ENCODE measurements around the gene PHTF2. TPM values are rescaled to one million over a fixed set of nuclear protein-coding genes. Genes with fewer than 3 reads are reported as not detected.

PHTF2 gene
- total and polyA plus RNA-seq, 10 of the 15 experiments (the other 5 are each of a cell fraction or from before 2014, with no cell fraction given): 12.9 to 41.8 (median 27.0) TPM

GRCh38 chr7:77959080-77959479 lies 160.5 kb downstream of the PHTF2 start (continued):
- TF ChIP-seq SMAD1 (IDR thresholded peaks at IDR 0.05; ENCODE audit: low read depth, partially characterized antibody): no peak
- no peak for TF ChIP-seq IKZF2 (IDR thresholded peaks at IDR 0.05)
- no peak for TF ChIP-seq HDAC6 (IDR thresholded peaks at IDR 0.05; ENCODE audit: unreplicated experiment)

- H3K27ac ChIP-seq (ENCODE audit: control insufficient read depth, insufficient read depth): no peak overlapping the region
- no peaks in the 10 kb centered on the region for H3K27me3 ChIP-seq (replicated peaks in 1 of 2; ENCODE audit: control insufficient read depth in 2 of 2, insufficient read depth in 2 of 2, low read length in 1 of 2)
- intact Hi-C loops (cut with micrococcal nuclease; ENCODE audit: unreplicated experiment): no loop called here
- no peaks in the 10 kb centered on the region for H3K4me1 ChIP-seq (ENCODE audit: control insufficient read depth, insufficient read depth, low read length)
- DNase-seq (ENCODE audit: low read depth, low spot score): no peak
- no peaks in the 10 kb centered on the region for H3K79me2 ChIP-seq (ENCODE audit: control insufficient read depth, insufficient read depth, low read length)
- BruUV-seq (replicated peaks): no TSS peak
- POLR2A ChIA-PET: no interaction called here
- no peak overlapping the region for H3K4me3 ChIP-seq
- in situ Hi-C loops (cut with MboI): no loop called here
- no peaks in the 10 kb centered on the region for H4K20me1 ChIP-seq (ENCODE audit: control insufficient read depth, insufficient read depth)
- no peak overlapping the region for H3K4me2 ChIP-seq (ENCODE audit: control insufficient read depth, insufficient read depth)
- SMC1A ChIA-PET (ENCODE audit: uncharacterized antibody, unreplicated experiment): no interaction called here
- no peak overlapping the region for H2AFZ ChIP-seq (ENCODE audit: control insufficient read depth, low read depth, low read length)
- RAD21 ChIA-PET (ENCODE audit: unreplicated experiment): no interaction called here
- TF ChIP-seq HCFC1 (IDR thresholded peaks at IDR 0.05; ENCODE audit: low read length) (no peak), RAD51 (IDR thresholded peaks at IDR 0.05) (no peak), MYB (IDR thresholded peaks at IDR 0.05; ENCODE audit: borderline replicate concordance, low read depth, low read length) (no peak), POLR2AphosphoS2 (IDR thresholded peaks at IDR 0.05; ENCODE audit: low read depth, low read length) (no peak), NFXL1 (IDR thresholded peaks at IDR 0.05; ENCODE audit: borderline replicate concordance) (no peak), STAT3 (IDR thresholded peaks at IDR 0.05; ENCODE audit: low read depth, low read length) (no peak)
- 69% methylated on average over 2 of the region's 2 CpGs for WGBS (ENCODE audit: insufficient coverage, insufficient replicate concordance, low lambda C conversion rate, missing lambda C conversion rate)
- CTCF ChIA-PET: interaction anchor here (1.2 kb wide), 1 partner anchor 30 kb away, joined by 3 read pairs; no protein-coding TSS in a partner anchor
- no peak for FAIRE-seq
- no peak overlapping the region for H3K9ac ChIP-seq (ENCODE audit: control insufficient read depth, insufficient read depth, low read length)
- no peaks in the 10 kb centered on the region; a peak in 1 of 4 replicates for H3K36me3 ChIP-seq (ENCODE audit: control insufficient read depth in 2 of 2, insufficient read depth in 2 of 2, low read length in 1 of 2)
- ATAC-seq: no peak
- no peaks in the 10 kb centered on the region for H3K9me3 ChIP-seq (replicated peaks; ENCODE audit: control insufficient read depth, insufficient read depth, low read length)
Observed at GRCh38 chr7:77960336-77960735, 161.8 kb downstream of the PHTF2 start.
